Panc1 (cell line): ENCODE measurements around the gene GAL3ST2.

Experiments
- CTCF ChIP-seq: fragments of 450-650 bp; IDR thresholded peaks from 2 replicates; pipeline ENCODE4 v1.5.1; 2017; ENCODE audit warnings: mild to moderate bottlenecking
- POLR2AphosphoS5 ChIP-seq: IDR thresholded peaks from 2 replicates; pipeline ENCODE4 v1.6.1; 2012; ENCODE audit warnings: mild to moderate bottlenecking, low read depth, low read length, moderate library complexity

DNA sequence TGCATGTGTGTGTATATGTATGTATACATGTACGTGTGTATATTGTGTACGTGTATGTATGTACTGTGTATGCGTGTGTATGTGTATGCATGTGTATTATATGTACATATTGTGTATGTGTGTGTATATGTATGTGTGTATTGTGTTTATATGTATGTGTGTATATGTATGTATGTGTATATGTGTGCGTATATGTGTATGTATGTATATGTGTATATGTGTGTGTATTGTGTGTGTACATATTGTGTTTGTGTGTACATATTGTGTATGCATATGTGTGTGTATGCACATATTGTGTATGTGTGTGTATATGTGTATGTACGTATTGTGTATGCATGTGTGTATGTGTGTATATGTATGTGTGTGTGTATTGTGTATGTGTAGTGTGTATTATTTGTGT, 16.8 kb downstream of the GAL3ST2 start:
- TF ChIP-seq CTCF: no peak
- no peak for TF ChIP-seq POLR2AphosphoS5
